Measurements from ENCODE around the gene ZNF138.

ZNF138 gene

GRCh38 chr7:64875658-64876406, 81.6 kb downstream of the ZNF138 start:
- no peak for DNase-seq

DNA sequence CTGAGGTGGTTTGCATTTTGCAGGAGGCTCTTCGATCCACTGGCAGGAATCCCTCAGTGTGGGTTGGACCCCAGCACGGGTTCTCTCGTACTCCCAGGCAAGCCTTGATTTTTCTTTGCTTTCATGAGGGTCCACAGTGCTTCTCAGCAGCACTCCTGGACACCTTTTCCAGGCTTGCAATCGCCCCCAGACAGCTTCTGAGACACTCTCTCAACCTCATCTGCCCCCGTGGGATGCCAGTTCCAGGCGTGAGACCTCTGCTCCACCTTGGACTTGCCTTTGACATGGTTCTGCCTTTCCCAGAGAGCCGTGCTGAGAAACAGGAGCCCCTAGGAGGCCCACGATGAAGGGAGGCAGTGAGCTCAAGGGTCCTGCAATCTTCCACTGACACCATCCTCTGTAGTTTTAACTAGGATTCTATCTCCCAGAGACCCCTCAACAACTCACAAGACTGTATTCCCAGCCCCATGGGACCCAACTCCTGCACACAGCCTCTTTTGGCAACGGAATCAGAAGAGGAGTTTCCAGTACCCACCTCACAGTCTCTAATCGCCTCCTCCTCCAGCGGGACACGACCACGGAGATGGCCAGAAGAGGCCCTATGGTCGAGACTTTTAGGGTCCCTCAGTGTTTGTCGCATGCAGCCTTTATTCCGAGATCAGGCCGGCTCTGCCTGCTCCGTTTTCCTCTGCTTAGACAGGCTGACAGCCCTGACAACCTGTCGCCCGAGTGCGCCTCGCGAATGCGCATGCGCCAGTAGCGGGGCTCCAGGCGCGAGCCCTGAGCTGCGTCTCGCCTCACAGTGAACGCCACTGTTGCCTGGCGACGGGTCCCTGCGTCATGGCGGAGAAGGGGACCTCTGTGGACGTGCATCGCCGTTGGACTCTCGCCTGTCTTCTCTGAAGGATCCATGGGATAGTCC, 82.8 kb downstream of the ZNF138 start:
- DNase-seq: peak; percentile 18

GRCh38 chr7:64877714-64878610, 83.7 kb downstream of the ZNF138 start:
- DNase-seq: no peak

DNA sequence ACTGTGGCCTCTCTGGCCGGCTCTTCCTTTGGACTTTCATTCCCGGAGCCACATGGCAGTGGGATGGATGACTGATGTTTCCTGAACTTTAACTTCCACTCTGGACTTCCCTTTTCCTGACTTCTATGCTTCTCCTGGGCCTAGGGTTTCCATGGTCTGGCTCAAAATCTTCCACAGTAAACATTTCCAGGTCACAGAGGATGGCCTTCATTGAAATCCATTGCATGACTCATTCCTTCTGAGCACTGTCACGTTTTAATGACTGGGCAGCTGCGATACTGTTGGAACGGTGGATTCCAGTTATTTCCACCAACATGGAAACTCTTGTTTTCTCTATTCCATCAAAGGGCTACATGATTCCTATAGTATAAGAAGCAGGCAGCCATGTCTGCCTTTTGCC, 84.5 kb downstream of the ZNF138 start:
- DNase-seq: no peak

DNA sequence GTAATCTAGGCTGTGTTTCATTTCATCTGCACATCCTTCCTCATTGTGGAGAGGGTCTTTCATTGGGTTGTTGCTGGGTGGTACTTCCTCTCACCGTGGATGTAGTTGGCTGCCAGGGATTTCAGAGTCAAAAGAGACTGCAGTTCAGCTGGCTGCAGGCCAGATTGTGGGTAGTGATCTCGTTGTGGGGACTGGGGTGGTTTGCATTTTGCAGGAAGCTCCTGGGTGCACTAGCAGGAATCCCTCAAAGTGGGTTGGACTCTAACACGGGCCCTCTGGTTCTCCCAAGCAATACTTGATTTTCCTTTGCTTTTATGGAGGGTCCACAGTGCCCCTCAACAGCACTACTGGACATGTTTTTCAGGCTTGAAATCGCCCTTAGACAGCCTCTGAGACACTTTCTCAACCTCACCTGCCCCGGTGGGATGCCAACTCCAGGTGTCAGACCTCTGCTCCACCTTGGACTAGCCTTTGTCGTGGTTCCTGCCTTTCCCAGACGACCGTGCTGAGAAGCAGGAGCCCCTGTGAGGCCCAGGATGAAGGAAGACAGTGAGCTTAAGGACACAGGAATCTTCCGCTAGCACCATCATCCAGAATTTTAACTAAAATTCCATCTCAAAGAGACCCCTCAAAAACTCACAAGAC, 85.0 kb downstream of the ZNF138 start:
- no peak for DNase-seq

GRCh38 chr7:64879800-64880199, 85.6 kb downstream of the ZNF138 start:
- no peak for DNase-seq

GRCh38 chr7:64880322-64881297, 86.4 kb downstream of the ZNF138 start:
- DNase-seq: no peak

GRCh38 chr7:64881461-64882287, 87.4 kb downstream of the ZNF138 start:
- no peak for DNase-seq

DNA sequence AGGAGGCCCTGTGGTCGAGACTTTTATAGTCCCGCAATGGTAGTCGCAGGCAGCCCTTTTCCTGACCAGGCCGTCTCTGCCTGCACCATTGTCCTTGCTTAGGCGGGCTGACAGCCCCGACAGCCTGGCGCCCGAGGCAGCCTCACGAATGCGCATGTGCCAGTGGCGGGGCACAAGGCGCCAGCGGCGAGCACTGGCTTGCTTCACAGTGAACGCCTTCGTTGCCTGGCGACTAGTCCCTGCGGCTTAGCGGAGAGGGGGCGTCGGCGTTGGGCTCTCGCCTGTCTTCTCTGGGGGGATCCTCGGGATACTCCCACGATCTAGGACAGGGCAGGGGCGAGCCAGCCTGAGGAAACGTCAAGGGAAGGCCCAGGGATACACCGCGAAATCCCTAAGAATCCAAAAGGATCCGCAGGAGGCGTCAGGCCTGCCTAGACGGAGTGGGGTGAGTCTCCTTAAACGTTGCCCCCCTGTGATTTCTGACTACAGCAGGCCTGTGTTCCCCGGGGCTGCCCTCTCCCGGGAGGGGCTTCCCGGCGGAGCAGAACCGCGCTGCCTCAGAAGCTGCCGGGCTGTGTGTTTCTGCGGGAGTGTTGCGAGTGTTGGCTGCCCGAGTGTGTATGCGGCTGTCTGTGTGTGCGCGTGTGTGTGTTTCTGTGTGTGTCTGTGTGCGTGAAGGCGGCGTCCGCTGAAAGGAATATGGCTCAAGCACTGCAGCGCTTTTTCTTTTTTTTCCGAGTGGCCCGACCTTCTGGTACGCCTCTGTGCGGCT, 88.3 kb downstream of the ZNF138 start:
- DNase-seq: peak; percentile 20
